ENCODE measurements around the gene DAZAP1.

DNA sequence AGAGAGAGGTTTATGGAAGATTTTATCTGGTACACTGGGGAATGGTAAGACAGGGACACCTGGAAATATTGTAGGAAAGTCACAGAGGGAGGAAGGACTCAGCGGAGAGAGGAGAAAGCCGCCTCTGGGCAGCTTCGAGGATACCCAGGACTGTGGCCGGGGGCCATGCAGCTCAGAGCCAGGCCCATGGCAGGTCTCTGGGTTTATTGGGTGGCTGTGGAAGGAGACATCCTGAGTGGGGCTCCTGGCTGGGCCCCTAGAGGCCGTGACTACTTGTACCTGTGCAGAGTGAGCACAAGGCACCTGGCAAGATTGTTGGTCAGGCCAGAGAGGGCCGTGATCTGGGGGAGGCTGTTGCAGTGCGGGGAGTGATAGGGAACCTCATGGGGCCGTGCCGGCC lies 3.4 kb downstream of the DAZAP1 start:
- no peak for TF ChIP-seq RAD21 (IDR thresholded peaks at IDR 0.05)
- TF ChIP-seq TAF1 (conservative IDR thresholded peaks at IDR 0.05): no peak
